Hepatocyte (in vitro differentiated cells): ENCODE results near the gene POFUT1.

ENCODE experiments used
- CTCF ChIP-seq: fragments of 200-600 bp; sonication (generic); IDR thresholded peaks from 2 replicates; pipeline ENCODE4 v1.5.1; 2016; ENCODE audit warnings: antibody characterized with exemption, mild to moderate bottlenecking; ENCODE audit not compliant: poor library complexity
- EZH2 ChIP-seq: fragments of 200-600 bp; sonication (generic); IDR thresholded peaks from 2 replicates; pipeline ENCODE4 v1.6.1; 2016; ENCODE audit warnings: antibody characterized with exemption, mild to moderate bottlenecking, borderline replicate concordance

DNA sequence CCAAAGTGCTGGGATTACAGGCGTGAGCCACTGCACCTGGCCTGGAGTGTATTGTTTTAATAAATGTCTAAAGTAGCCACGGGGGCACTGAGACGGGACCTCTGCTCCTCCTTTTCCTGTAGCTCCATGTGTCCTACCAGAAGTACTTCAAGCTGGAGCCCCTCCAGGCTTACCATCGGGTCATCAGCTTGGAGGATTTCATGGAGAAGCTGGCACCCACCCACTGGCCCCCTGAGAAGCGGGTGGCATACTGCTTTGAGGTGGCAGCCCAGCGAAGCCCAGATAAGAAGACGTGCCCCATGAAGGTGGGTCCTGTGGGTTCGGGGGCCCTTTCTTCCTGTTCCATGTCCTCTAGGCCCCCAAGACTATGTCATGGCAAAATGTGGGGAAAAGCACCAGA lies 7.5 kb downstream of the POFUT1 start:
- no peak for TF ChIP-seq CTCF
- TF ChIP-seq EZH2: no peak
